Brain microvascular endothelial cell (primary cell): ENCODE results near the gene VWC2L.

Source experiments
- DNase-seq: peaks from one replicate; pipeline ENCODE4 v3.0.0-alpha.2; 2020
- H3K27ac ChIP-seq: fragments of 250-450 bp; sonication (Bioruptor Pico); 2 replicates; pipeline ENCODE4 v1.5.1; 2020; ENCODE audit warnings: mild to moderate bottlenecking, moderate library complexity
- H3K27me3 ChIP-seq: fragments of 250-450 bp; sonication (Bioruptor Pico); replicated peaks from 2 replicates; pipeline ENCODE4 v1.5.1; 2020; ENCODE audit warnings: mild to moderate bottlenecking
- H3K36me3 ChIP-seq: fragments of 250-450 bp; sonication (Bioruptor Pico); replicated peaks from 2 replicates; pipeline ENCODE4 v1.5.1; 2020; ENCODE audit warnings: mild to moderate bottlenecking
- H3K4me3 ChIP-seq: 2 replicates; pipeline ENCODE4 v1.5.1; 2011; ENCODE audit warnings: low read depth, mild to moderate bottlenecking, control low read depth, low read length, moderate library complexity
- in situ Hi-C: cut with HindIII; loops from 2 replicates; pipeline ENCODE4 v1.10.0; 2017; ENCODE audit warnings: low sequenced_read_pairs, low pct_ligation_motif_present
- TF ChIP-seq, protein P1 (sequence below): IDR thresholded peaks from 2 replicates; pipeline ENCODE4 v1.5.1; 2011; ENCODE audit warnings: low read depth, mild to moderate bottlenecking, moderate library complexity, low read length, control low read depth, inconsistent platforms; ENCODE audit errors: missing control alignments

Gene VWC2L

GRCh38 chr2:214393796-214394195 is 17.1 kb upstream of the VWC2L start:
- Histone ChIP-seq H3K36me3 (no peaks in the 10 kb centered on the region), H3K27me3 (no peaks in the 10 kb centered on the region), H3K27ac (no peak overlapping the region), H3K4me3 (no peak overlapping the region)
- in situ Hi-C loops: no loop called here
- TF ChIP-seq, protein P1, sequence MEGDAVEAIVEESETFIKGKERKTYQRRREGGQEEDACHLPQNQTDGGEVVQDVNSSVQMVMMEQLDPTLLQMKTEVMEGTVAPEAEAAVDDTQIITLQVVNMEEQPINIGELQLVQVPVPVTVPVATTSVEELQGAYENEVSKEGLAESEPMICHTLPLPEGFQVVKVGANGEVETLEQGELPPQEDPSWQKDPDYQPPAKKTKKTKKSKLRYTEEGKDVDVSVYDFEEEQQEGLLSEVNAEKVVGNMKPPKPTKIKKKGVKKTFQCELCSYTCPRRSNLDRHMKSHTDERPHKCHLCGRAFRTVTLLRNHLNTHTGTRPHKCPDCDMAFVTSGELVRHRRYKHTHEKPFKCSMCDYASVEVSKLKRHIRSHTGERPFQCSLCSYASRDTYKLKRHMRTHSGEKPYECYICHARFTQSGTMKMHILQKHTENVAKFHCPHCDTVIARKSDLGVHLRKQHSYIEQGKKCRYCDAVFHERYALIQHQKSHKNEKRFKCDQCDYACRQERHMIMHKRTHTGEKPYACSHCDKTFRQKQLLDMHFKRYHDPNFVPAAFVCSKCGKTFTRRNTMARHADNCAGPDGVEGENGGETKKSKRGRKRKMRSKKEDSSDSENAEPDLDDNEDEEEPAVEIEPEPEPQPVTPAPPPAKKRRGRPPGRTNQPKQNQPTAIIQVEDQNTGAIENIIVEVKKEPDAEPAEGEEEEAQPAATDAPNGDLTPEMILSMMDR: no peak
- no peak for DNase-seq

DNA sequence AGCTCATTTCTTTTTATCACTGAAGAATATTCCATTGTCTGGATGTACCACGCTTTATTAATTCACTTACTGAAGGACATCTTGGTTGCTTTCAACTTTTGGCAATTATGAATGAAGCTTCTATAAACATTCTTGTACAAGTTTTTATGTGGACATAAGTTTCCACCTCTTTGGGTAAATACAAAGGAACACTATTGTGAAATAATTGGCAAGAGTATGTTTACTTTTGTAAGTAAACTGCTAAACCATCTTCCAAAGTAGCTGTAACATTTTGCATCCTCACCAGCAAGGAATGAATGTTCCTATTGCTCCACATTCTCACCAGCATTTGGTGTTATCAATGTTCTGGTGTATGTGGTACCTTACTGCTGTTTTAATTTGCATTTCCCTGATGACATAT is 15.8 kb upstream of the VWC2L start:
- H3K27me3 ChIP-seq: no peaks in the 10 kb centered on the region
- in situ Hi-C loops: no loop called here
- no peak overlapping the region for H3K27ac ChIP-seq
- no peak overlapping the region for H3K4me3 ChIP-seq
- no peaks in the 10 kb centered on the region for H3K36me3 ChIP-seq
- DNase-seq: no peak
- TF ChIP-seq, protein P1: no peak

GRCh38 chr2:214401580-214401979 is 9.3 kb upstream of the VWC2L start:
- TF ChIP-seq, protein P1: no peak
- in situ Hi-C loops: no loop called here
- no peak for DNase-seq
- no peaks in the 10 kb centered on the region for H3K27me3 ChIP-seq
- H3K4me3 ChIP-seq: no peak overlapping the region
- H3K36me3 ChIP-seq: no peaks in the 10 kb centered on the region
- no peak overlapping the region for H3K27ac ChIP-seq

GRCh38 chr2:214410128-214410775 is 602 bp upstream of the VWC2L start:
- Histone ChIP-seq H3K36me3 (no peaks in the 10 kb centered on the region), H3K27me3 (no peaks in the 10 kb centered on the region), H3K27ac (no peak overlapping the region), H3K4me3 (no peak overlapping the region)
- TF ChIP-seq, protein P1: no peak
- in situ Hi-C loops: no loop called here
- no peak for DNase-seq

DNA sequence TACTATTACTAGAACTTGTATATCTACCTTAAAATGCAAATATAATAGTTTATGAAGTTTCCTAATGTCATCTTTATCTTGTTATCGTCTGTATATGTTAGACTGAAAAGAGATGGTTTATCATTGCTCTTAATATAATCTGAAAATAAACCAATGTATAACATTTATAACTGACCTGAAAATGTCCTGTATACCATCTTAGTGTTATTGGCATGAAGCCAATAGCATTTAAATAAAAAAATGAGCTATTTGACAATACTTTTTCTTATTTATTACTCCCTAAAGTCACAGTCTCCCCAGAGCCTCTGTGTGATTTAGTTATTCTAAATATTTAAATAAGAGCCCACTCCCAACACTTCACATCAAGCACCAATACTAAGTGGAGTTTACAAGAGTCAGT is 1.8 kb downstream of the VWC2L start:
- no peak overlapping the region for H3K27ac ChIP-seq
- H3K4me3 ChIP-seq: no peak overlapping the region
- no peaks in the 10 kb centered on the region for H3K27me3 ChIP-seq
- in situ Hi-C loops: no loop called here
- no peak for DNase-seq
- no peaks in the 10 kb centered on the region for H3K36me3 ChIP-seq
- TF ChIP-seq, protein P1: no peak

DNA sequence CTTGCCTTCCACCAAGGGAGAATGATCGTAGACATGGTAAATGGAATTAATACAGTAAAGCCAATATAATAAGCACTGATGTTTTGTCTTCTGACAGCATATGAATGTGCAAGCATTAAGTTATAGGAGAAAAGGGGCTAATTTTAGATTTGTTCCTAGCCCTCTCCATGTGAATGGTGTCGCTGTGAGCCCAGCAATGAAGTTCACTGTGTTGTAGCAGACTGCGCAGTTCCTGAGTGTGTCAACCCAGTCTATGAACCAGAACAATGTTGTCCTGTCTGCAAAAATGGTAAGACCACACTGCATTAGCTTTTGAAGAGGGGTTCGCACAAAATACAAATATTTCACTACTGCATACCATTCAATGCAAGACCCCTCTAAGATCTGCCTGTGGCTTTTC is 25.6 kb downstream of the VWC2L start:
- no peak for DNase-seq
- Histone ChIP-seq H3K27ac (no peak overlapping the region), H3K27me3 (no peaks in the 10 kb centered on the region), H3K36me3 (no peaks in the 10 kb centered on the region), H3K4me3 (no peak overlapping the region)
- in situ Hi-C loops: no loop called here
- TF ChIP-seq, protein P1: no peak
